HCT116 (cell line): ENCODE measurements around the gene FOXS1. TPM values are rescaled to one million over a fixed set of nuclear protein-coding genes. Genes with fewer than 3 reads are reported as not detected.

ENCODE experiments used
- ATAC-seq: fragments of 200-7000 bp; cut with Tn5 transposase; 2 replicates; pipeline ENCODE4 v1.9.1; 2020; ENCODE audit warnings: mild to moderate bottlenecking, moderate library complexity
- BruUV-seq: library from RNA; stranded (reverse); fragments of 400-500 nt; replicated peaks from 2 replicates; lab custom pipeline; 2021; lab: Mats Ljungman, UMichigan
- CTCF ChIA-PET: fragments of 300-600 bp; sonication (Branson Sonifier 250); formaldehyde crosslinking; loops from one replicate; lab custom pipeline; 2021; ENCODE audit warnings: antibody characterized with exemption; lab: Charles Lee
- POLR2A ChIA-PET: fragments of 300-600, 350-600 bp; sonication (Branson Sonifier 250); formaldehyde crosslinking; loops from one replicate; lab custom pipeline; 2021; ENCODE audit warnings: antibody characterized with exemption; lab: Charles Lee
- RAD21 ChIA-PET, 2 experiments: fragments of 300-600 bp; sonication (Branson Sonifier 250); formaldehyde crosslinking; loops; one replicate each; lab custom pipeline; 2023; ENCODE audit warnings: low total read pairs in 2 of 2; ENCODE audit not compliant: uncharacterized antibody in 2 of 2, unreplicated experiment in 2 of 2, low non-redundant PET in 1 of 2; lab: Charles Lee
- DNase-seq: peaks from one replicate; pipeline ENCODE4 v3.0.0-alpha.2; 2010; ENCODE audit warnings: low read depth, low spot score
- H2AFZ ChIP-seq: fragments of 200-600 bp; shearing (Covaris generic), sonication (generic); 2 replicates; pipeline ENCODE4 v1.6.1; 2017; ENCODE audit warnings: low read depth, mixed run types, mixed read lengths, antibody characterized with exemption, low read length; ENCODE audit not compliant: poor library complexity, severe bottlenecking
- H3K27ac ChIP-seq: 2 replicates; pipeline ENCODE4 v1.5.1; 2012; ENCODE audit warnings: low read depth, low read length
- H3K27me3 ChIP-seq: fragments of 200-600 bp; sonication (generic); 2 replicates; pipeline ENCODE4 v1.6.1; 2016; ENCODE audit warnings: mixed run types, low read length, mixed read lengths; ENCODE audit not compliant: insufficient read depth
- H3K36me3 ChIP-seq, 2 experiments: fragments of 200-500 bp in 1 of 2; fragments of 200-600 bp in 1 of 2; sonication (Bioruptor generic) in 1 of 2; sonication (generic) in 1 of 2; 2 replicates each; pipeline versions ENCODE4 v1.5.1 to v1.6.1; 2014 to 2016; ENCODE audit warnings: low read length in 2 of 2, inconsistent platforms in 1 of 2, mixed read lengths in 1 of 2, mixed run types in 1 of 2; ENCODE audit not compliant: insufficient read depth in 2 of 2, control insufficient read depth in 1 of 2
- H3K4me1 ChIP-seq, 2 experiments: fragments of 200-600 bp in 1 of 2; sonication (generic) in 1 of 2; 2 replicates each; pipeline versions ENCODE4 v1.5.1 to v1.6.1; 2012 to 2017; ENCODE audit warnings: low read length in 2 of 2, inconsistent platforms in 1 of 2, mild to moderate bottlenecking in 1 of 2, mixed read lengths in 1 of 2, mixed run types in 1 of 2, moderate library complexity in 1 of 2; ENCODE audit not compliant: insufficient read depth in 2 of 2, control insufficient read depth in 1 of 2
- H3K4me2 ChIP-seq: fragments of 200-600 bp; sonication (generic); 2 replicates; pipeline ENCODE4 v1.6.1; 2017; ENCODE audit warnings: mixed run types, low read length, mixed read lengths
- H3K4me3 ChIP-seq, 2 experiments: fragments of 200-600 bp in 1 of 2; sonication (generic) in 1 of 2; replicated peaks in 1 of 2; 2 replicates each; pipeline ENCODE4 v1.5.1; 2011 to 2016; ENCODE audit warnings: low read length in 2 of 2, control low read depth in 1 of 2, low read depth in 1 of 2, mild to moderate bottlenecking in 1 of 2, mixed read lengths in 1 of 2, mixed run types in 1 of 2
- H3K79me2 ChIP-seq: fragments of 200-600 bp; sonication (generic); 2 replicates; pipeline ENCODE4 v1.6.1; 2017; ENCODE audit warnings: mild to moderate bottlenecking, mixed run types, low read length, moderate library complexity, mixed read lengths; ENCODE audit not compliant: insufficient read depth
- H3K9ac ChIP-seq: fragments of 200-600 bp; sonication (generic); 2 replicates; pipeline ENCODE4 v1.6.1; 2016; ENCODE audit warnings: low read length, mixed read lengths
- H3K9me2 ChIP-seq: fragments of 200-600 bp; sonication (generic), shearing (Covaris generic); 2 replicates; pipeline ENCODE4 v1.6.1; 2017; ENCODE audit warnings: mixed run types, mild to moderate bottlenecking, moderate library complexity; ENCODE audit not compliant: insufficient read depth
- H3K9me3 ChIP-seq, 2 experiments: fragments of 200-500 bp in 1 of 2; fragments of 200-600 bp in 1 of 2; sonication (Bioruptor generic) in 1 of 2; sonication (generic) in 1 of 2; 2 replicates each; pipeline ENCODE4 v1.6.1; 2014 to 2017; ENCODE audit warnings: low read length in 2 of 2, mixed read lengths in 2 of 2, inconsistent platforms in 1 of 2, low read depth in 1 of 2, mild to moderate bottlenecking in 1 of 2, mixed run types in 1 of 2, moderate library complexity in 1 of 2; ENCODE audit not compliant: control insufficient read depth in 1 of 2, insufficient read depth in 1 of 2
- H4K20me1 ChIP-seq: fragments of 200-600 bp; sonication (generic), shearing (Covaris generic); 2 replicates; pipeline ENCODE4 v1.6.1; 2017; ENCODE audit warnings: mixed run types, mild to moderate bottlenecking, moderate library complexity; ENCODE audit not compliant: insufficient read depth
- ATF3 ChIP-seq: IDR thresholded peaks from 2 replicates; pipeline ENCODE4 v1.6.1; 2012
- EGR1 ChIP-seq: IDR thresholded peaks from 2 replicates; pipeline ENCODE4 v1.6.1; 2012; ENCODE audit warnings: low read depth
- EZH2 ChIP-seq: fragments of 200-600 bp; sonication (generic); IDR thresholded peaks from 2 replicates; pipeline ENCODE4 v1.6.1; 2017; ENCODE audit warnings: antibody characterized with exemption, mixed run types
- FOSL1 ChIP-seq: IDR thresholded peaks from 2 replicates; pipeline ENCODE4 v1.6.1; 2012; ENCODE audit warnings: low read depth
- JUND ChIP-seq: IDR thresholded peaks from 2 replicates; pipeline ENCODE4 v1.6.1; 2012
- MAX ChIP-seq: IDR thresholded peaks from 2 replicates; pipeline ENCODE4 v1.6.1; 2012
- POLR2AphosphoS5 ChIP-seq: IDR thresholded peaks from 2 replicates; pipeline ENCODE4 v1.6.1; 2011; ENCODE audit warnings: mild to moderate bottlenecking, low read depth, low read length, moderate library complexity
- RAD21 ChIP-seq: IDR thresholded peaks from 2 replicates; pipeline ENCODE4 v1.6.1; 2012; ENCODE audit warnings: low read depth, mild to moderate bottlenecking
- REST ChIP-seq: IDR thresholded peaks from 2 replicates; pipeline ENCODE4 v1.6.1; 2012; ENCODE audit warnings: low read depth
- SIN3A ChIP-seq: IDR thresholded peaks from 2 replicates; pipeline ENCODE4 v1.6.1; 2012; ENCODE audit warnings: low read depth
- SRF ChIP-seq: IDR thresholded peaks from 2 replicates; pipeline ENCODE4 v1.6.1; 2012; ENCODE audit warnings: low read depth
- TCF7L2 ChIP-seq: IDR thresholded peaks from 2 replicates; pipeline ENCODE4 v1.7.0; 2011; ENCODE audit warnings: borderline replicate concordance, inconsistent platforms; ENCODE audit not compliant: insufficient read depth, insufficient read length; ENCODE audit errors: extremely low read depth
- YY1 ChIP-seq: IDR thresholded peaks from 2 replicates; pipeline ENCODE4 v1.6.1; 2011; ENCODE audit warnings: low read length, low read depth, moderate library complexity, mild to moderate bottlenecking; ENCODE audit not compliant: insufficient replicate concordance; ENCODE audit errors: extremely low read depth
- ZBTB33 ChIP-seq: IDR thresholded peaks from 2 replicates; pipeline ENCODE4 v1.6.1; 2011; ENCODE audit warnings: mild to moderate bottlenecking, low read length, moderate library complexity; ENCODE audit not compliant: insufficient replicate concordance; ENCODE audit errors: extremely low read depth
- ZFX ChIP-seq: fragments of 450-650 bp; IDR thresholded peaks from 2 replicates; pipeline ENCODE4 v1.6.1; 2017
- ZNF274 ChIP-seq: fragments of 200-500 bp; sonication (Bioruptor generic); IDR thresholded peaks from 2 replicates; pipeline ENCODE4 v1.6.1; 2014; ENCODE audit warnings: mild to moderate bottlenecking, low read depth, low read length, inconsistent platforms
- intact Hi-C: fragments of 100-400 bp; cut with micrococcal nuclease; formaldehyde crosslinking; loops from 2 replicates; pipeline ENCODE4 v1.10.0; 2022
- total RNA-seq: library from RNA; stranded (reverse); gene quantifications from one replicate; pipeline ENCODE4 v1.2.1, GENCODE V29; 2021; ENCODE audit not compliant: unreplicated experiment

The FOXS1 gene
- total RNA-seq, 1 experiment from 2014 or later = not detected

- TF ChIP-seq ZNF274 = no peak
- TF ChIP-seq FOSL1 = no peak
- no peak for TF ChIP-seq SIN3A
- TF ChIP-seq YY1 = no peak
Measured at GRCh38 chr20:31875671-31876070, 30.3 kb upstream of the FOXS1 start (continued).

- Histone ChIP-seq H3K36me3 (no peaks in the 10 kb centered on the region), H3K9ac (no peak overlapping the region), H3K79me2 (no peaks in the 10 kb centered on the region), H3K4me2 (no peak overlapping the region), H3K9me2 (no peaks in the 10 kb centered on the region), H3K27ac (no peak overlapping the region), H4K20me1 (no peaks in the 10 kb centered on the region)
- DNase-seq = no peak
- intact Hi-C loops = no loop called here
- RAD21 ChIA-PET = no interaction called here
- TF ChIP-seq FOSL1 = no peak
- no peak for TF ChIP-seq ZFX
- TF ChIP-seq EGR1 = no peak
- TF ChIP-seq MAX = no peak
- no peak for TF ChIP-seq RAD21
- TF ChIP-seq POLR2AphosphoS5 = no peak
- no peak for TF ChIP-seq EZH2
- no peak for TF ChIP-seq TCF7L2
- no peak for TF ChIP-seq SRF
- TF ChIP-seq ZNF274 = no peak
- no peak for TF ChIP-seq ATF3
- TF ChIP-seq ZBTB33 = no peak
- no peak for TF ChIP-seq SIN3A
- TF ChIP-seq REST = no peak
- no peak for TF ChIP-seq JUND
- TF ChIP-seq, all 23 proteins: peak for 0
- Histone ChIP-seq H3K27me3 (no peaks in the 10 kb centered on the region), H3K4me1 (no peaks in the 10 kb centered on the region), H2AFZ (no peak overlapping the region), H3K9me3 (no peaks in the 10 kb centered on the region), H3K4me3 (no peak overlapping the region)
- BruUV-seq = no TSS peak
- ChIA-PET CTCF (interaction anchor here (1.8 kb wide), 1 partner anchor 25 kb away, joined by 5 read pairs; no protein-coding TSS in a partner anchor), POLR2A (no interaction called here)
- no peak for ATAC-seq
Measured at GRCh38 chr20:31872406-31872805, 27.0 kb upstream of the FOXS1 start.
